ENCODE data around the gene WSCD1.

WSCD1 gene

DNA sequence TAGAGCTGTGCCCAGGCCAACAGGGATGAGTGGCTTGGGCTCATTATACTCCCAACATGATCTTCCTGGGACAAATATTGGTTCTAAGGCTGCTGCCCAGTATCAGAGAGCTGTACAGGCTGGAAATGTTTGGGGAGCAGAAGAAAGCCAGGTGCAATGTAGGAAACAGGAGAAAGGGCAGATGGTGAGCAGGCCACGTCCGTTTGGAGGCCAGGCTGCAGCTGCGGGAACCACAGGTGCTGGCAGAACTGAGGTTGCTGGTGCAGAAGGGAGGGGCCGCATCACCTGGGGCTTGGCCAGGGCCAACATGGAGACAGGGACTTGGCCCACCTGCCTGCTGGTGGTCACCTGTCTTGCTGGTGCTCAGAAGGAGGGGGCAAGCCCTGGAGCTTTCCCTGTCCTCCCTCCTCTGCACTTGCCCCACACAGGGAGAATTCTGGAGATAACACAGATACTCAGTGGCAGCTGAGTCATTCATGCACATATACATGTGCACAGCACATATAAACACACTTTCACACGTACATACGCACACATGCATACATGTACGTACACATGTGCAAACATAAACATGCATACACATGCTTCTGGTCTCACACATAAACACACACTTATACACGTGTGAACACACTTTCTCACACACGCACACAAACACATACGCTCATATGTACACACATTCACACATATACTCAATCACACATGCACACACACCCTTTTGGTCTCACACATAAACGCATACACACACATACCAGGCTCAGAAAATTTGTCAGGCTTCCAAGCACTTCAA is 67.7 kb downstream of the WSCD1 start:
- DNase-seq (ENCODE audit: extremely low read depth, low read depth), result no peak
- TF ChIP-seq, protein P1, sequence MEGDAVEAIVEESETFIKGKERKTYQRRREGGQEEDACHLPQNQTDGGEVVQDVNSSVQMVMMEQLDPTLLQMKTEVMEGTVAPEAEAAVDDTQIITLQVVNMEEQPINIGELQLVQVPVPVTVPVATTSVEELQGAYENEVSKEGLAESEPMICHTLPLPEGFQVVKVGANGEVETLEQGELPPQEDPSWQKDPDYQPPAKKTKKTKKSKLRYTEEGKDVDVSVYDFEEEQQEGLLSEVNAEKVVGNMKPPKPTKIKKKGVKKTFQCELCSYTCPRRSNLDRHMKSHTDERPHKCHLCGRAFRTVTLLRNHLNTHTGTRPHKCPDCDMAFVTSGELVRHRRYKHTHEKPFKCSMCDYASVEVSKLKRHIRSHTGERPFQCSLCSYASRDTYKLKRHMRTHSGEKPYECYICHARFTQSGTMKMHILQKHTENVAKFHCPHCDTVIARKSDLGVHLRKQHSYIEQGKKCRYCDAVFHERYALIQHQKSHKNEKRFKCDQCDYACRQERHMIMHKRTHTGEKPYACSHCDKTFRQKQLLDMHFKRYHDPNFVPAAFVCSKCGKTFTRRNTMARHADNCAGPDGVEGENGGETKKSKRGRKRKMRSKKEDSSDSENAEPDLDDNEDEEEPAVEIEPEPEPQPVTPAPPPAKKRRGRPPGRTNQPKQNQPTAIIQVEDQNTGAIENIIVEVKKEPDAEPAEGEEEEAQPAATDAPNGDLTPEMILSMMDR (IDR thresholded peaks at IDR 0.05; ENCODE audit: low read depth, low read length), result no peak

DNA sequence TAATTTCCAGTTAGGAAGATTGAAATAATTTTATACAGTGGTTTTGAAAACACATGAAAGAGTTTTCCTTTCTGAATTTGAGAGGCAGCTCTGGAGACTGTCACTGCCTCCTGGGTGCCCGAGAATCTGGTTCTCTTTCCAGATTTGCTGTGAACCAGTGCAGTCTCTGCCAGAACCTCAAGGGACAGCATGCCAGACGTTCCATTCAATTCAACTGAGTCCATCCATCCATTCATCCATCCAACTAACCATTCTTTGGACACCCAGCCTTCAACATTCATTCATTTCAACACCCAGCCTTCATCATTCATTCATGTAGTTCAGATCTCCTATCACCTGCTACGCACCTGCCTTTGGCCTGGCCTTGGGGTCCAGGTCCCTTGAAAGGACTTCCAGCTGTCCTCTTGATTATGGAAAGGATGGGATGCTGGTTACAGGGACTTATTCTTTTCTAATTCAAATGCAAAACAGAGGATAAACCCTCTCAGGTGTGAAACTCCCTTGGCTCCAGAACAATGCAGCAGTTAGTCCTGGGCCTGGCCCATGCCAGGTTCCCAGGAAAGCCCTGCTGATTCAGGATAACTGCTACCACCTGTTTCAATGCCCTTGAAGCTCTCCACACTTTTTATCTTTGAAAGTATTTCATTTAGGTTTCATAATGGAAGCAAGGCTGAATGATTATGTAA is 68.7 kb downstream of the WSCD1 start:
- no peak for DNase-seq (ENCODE audit: extremely low read depth, low read depth)

DNA sequence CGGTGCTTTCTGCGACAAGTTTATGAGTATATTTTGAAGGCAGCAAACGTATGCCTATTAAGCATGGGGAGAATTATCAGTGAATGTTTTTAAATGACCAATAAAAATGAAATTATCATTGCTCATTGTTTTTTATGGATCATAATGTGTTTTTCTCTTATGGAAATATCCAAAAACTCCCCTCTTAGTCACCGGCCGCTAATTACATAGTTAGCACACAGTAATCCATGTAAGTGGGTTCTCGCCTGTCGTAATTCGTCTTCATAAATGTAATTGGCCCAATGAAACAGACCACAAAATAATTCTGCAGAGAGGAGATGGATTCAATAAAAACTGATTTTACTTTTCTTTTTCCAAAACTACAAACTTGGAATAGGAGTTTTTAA is 69.3 kb downstream of the WSCD1 start:
- no peak for DNase-seq (ENCODE audit: extremely low read depth, low read depth)
- TF ChIP-seq, protein P1 (IDR thresholded peaks at IDR 0.05; ENCODE audit: low read depth, low read length), result no peak

More for the DNA sequence above, 68.7 kb downstream of the WSCD1 start:
- TF ChIP-seq, protein P1 (IDR thresholded peaks at IDR 0.05; ENCODE audit: low read depth, low read length), result no peak

DNA sequence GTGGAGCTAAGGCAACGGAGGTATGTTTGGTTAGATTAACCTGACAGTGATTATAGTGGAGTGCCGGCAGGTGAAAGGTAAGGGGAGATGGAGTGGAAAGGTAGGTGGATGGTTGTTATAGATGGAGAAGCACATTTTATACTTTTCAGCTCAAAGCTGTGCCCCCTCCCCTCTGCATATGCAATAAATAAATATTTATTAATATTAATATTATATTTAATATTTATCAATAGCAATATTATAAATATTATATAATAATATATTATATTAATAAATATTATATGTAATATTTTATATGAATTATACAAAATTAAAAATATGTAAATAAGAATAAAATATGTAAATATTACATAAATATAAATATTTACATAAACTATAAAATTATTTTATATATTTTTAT is 70.0 kb downstream of the WSCD1 start:
- TF ChIP-seq, protein P1 (IDR thresholded peaks at IDR 0.05; ENCODE audit: low read depth, low read length), result no peak

DNA sequence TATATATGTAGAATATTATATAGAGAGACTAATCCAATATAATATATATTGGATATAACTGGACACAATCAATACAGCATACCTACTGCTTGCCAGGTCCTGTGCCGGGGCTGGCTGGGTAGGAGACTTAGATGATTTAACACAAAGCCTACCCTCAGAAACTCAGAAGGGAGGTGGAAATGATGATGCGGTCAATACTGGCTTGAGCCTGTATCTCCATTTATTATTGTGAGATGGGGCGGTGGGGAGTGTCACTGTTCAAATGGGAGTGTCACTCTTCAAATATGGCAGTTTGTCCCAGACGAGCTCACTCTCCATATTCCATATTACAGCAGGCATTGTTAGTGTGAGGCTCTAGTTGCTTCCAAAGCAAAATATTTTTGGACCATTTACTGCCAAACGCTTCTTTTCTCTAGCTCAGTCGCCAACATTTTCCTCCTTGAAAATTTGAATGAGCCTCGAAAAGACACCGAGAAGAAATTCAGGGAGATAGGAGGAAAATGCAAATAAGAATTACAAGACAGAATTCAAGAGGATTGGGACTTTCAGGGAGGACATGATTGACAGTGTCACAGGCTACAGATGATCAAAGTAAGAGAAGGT is 70.7 kb downstream of the WSCD1 start:
- TF ChIP-seq, protein P1 (IDR thresholded peaks at IDR 0.05; ENCODE audit: low read depth, low read length), result no peak
- DNase-seq (ENCODE audit: extremely low read depth, low read depth), result no peak

More for the DNA sequence above, 70.0 kb downstream of the WSCD1 start:
- no peak for DNase-seq (ENCODE audit: extremely low read depth, low read depth)

DNA sequence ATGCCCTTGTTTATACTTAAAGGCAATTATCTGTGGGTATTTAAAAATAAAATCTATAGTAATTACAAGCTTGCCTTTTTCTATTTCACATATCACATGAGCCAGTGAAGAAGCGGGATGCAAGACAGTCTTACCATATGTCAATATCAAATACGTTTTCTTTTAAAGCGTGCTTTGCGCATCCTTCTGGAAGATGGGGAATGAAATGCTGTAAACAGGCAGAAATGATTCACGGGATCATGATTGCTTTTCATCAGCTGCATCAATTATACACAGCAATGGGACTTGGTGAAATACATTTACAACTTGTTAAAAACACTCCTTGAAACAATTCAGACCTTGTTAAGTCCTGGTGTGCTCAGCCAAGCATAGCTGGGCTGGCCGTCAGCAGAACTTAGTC is 72.5 kb downstream of the WSCD1 start:
- no peak for DNase-seq (ENCODE audit: extremely low read depth, low read depth)
- TF ChIP-seq, protein P1 (IDR thresholded peaks at IDR 0.05; ENCODE audit: low read depth, low read length), result no peak

DNA sequence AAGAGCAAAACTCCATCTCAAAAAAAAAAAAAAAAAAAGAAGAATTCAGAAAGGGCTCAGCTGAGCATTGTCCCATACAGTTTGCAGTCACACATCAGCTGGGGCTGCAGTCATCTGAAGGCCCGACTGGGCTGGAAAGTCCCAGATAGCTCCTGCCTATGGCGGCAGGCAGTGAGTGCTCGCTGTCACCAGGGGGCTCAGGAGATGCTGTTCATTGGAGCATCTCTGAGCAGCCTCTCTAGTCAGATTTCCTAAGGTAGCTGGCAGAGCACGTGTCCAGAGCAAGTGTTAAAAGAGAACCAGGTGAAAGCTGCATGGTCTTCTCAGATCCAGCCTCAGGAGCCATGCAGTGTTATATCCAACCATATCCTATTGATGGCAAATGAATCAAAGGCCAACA is 75.8 kb downstream of the WSCD1 start:
- DNase-seq (ENCODE audit: extremely low read depth, low read depth), result no peak
- TF ChIP-seq, protein P1 (IDR thresholded peaks at IDR 0.05; ENCODE audit: low read depth, low read length), result no peak
